Naive thymus-derived CD4-positive, alpha-beta T cell (primary cell): ENCODE results near the gene CORO2B. TPM values are rescaled to one million over a fixed set of nuclear protein-coding genes. Genes with fewer than 3 reads are reported as not detected.

Source experiments
- ATAC-seq: fragments of 150-1000 bp; cut with Tn5 transposase; 2 replicates; pipeline ENCODE4 v1.10.0; 2021; ENCODE audit warnings: mild to moderate bottlenecking, moderate library complexity
- CTCF ChIA-PET: fragments of 350-600 bp; sonication (Branson Sonifier 250); formaldehyde crosslinking; loops from one replicate; lab custom pipeline; 2021; ENCODE audit warnings: antibody characterized with exemption; lab: Charles Lee
- POLR2A ChIA-PET: fragments of 350-600 bp; sonication (Branson Sonifier 250); formaldehyde crosslinking; loops from one replicate; lab custom pipeline; 2021; ENCODE audit warnings: antibody characterized with exemption, inconsistent platforms; lab: Charles Lee
- DNase-seq, 9 donors: peaks; one replicate each; pipeline versions ENCODE4 v3.0.0 to v3.0.0-alpha.2; 2020 to 2022; ENCODE audit warnings: mixed read lengths in 1 of 9
- H3K27ac ChIP-seq: one replicate; pipeline ENCODE4 v1.7.0; 2013; ENCODE audit warnings: mild to moderate bottlenecking, low read depth, low read length, moderate library complexity
- H3K27me3 ChIP-seq, 2 donors: one replicate each; pipeline ENCODE4 v1.7.0; 2013; ENCODE audit warnings: low read length in 2 of 2, mild to moderate bottlenecking in 2 of 2, moderate library complexity in 2 of 2; ENCODE audit not compliant: control insufficient read depth in 2 of 2, insufficient read depth in 2 of 2
- H3K36me3 ChIP-seq, 3 experiments: 1 replicate in 2 of 3; 2 replicates in 1 of 3; pipeline ENCODE4 v1.7.0; 2013; ENCODE audit warnings: low read length in 3 of 3, mild to moderate bottlenecking in 3 of 3, moderate library complexity in 1 of 3; ENCODE audit not compliant: insufficient read depth in 3 of 3, control insufficient read depth in 2 of 3
- H3K4me1 ChIP-seq, 2 donors: one replicate each; pipeline ENCODE4 v1.7.0; 2013; ENCODE audit warnings: low read length in 2 of 2, mild to moderate bottlenecking in 2 of 2, moderate library complexity in 1 of 2; ENCODE audit not compliant: control insufficient read depth in 2 of 2, insufficient read depth in 2 of 2
- H3K4me3 ChIP-seq: 2 replicates; pipeline ENCODE4 v1.7.0; 2013; ENCODE audit warnings: mild to moderate bottlenecking, low read length
- H3K9me3 ChIP-seq, 3 experiments: 1 replicate in 2 of 3; 2 replicates in 1 of 3; pipeline ENCODE4 v1.7.0; 2013; ENCODE audit warnings: low read length in 3 of 3; ENCODE audit not compliant: control insufficient read depth in 2 of 3
- H3K27ac Mint-ChIP-seq, 9 donors: one replicate each; pipeline ENCODE4 v1.8.0; 2020 to 2022; ENCODE audit warnings: mixed read lengths in 9 of 9, mild to moderate bottlenecking in 8 of 9, moderate library complexity in 5 of 9, inconsistent platforms in 2 of 9
- H3K27me3 Mint-ChIP-seq, 5 donors: one replicate each; pipeline ENCODE4 v1.8.0; 2021 to 2022; ENCODE audit warnings: mixed read lengths in 5 of 5, mild to moderate bottlenecking in 1 of 5
- H3K36me3 Mint-ChIP-seq, 5 donors: one replicate each; pipeline ENCODE4 v1.8.0; 2020 to 2022; ENCODE audit warnings: mixed read lengths in 5 of 5, mild to moderate bottlenecking in 3 of 5, inconsistent platforms in 1 of 5
- H3K4me1 Mint-ChIP-seq, 7 donors: one replicate each; pipeline ENCODE4 v1.8.0; 2020 to 2022; ENCODE audit warnings: mixed read lengths in 7 of 7, mild to moderate bottlenecking in 3 of 7, inconsistent platforms in 1 of 7
- H3K4me3 Mint-ChIP-seq, 10 donors: one replicate each; pipeline ENCODE4 v1.8.0; 2020 to 2022; ENCODE audit warnings: mild to moderate bottlenecking in 10 of 10, mixed read lengths in 10 of 10, moderate library complexity in 6 of 10, inconsistent platforms in 2 of 10
- H3K9me3 Mint-ChIP-seq, 11 donors: one replicate each; pipeline ENCODE4 v1.8.0; 2020 to 2022; ENCODE audit warnings: mixed read lengths in 11 of 11, mild to moderate bottlenecking in 4 of 11, inconsistent platforms in 1 of 11, moderate library complexity in 1 of 11
- intact Hi-C, 2 donors: fragments of 100-400 bp; cut with micrococcal nuclease; formaldehyde crosslinking; loops; one replicate each; pipeline ENCODE4 v1.15.1; 2023
- polyA plus RNA-seq, 2 donors: library from polyadenylated mRNA; unstranded; fragments of 300-500 nt; fragmentation: Illumina TruSeq; gene quantifications; one replicate each; pipeline ENCODE4 v1.2.3, GENCODE V29; 2021
- total RNA-seq, 6 experiments: library from RNA in 5 of 6; stranded (reverse) in 5 of 6; gene quantifications; 1 replicate in 5 of 6; 2 replicates in 1 of 6; pipeline ENCODE4 v1.2.3 and lab custom pipeline; 2021 to 2026

Gene CORO2B
- total and polyA plus RNA-seq, 7 experiments from 2014 or later: 0.15 TPM; not detected in 6

GRCh38 chr15:68538311-68538710, 40.5 kb upstream of the CORO2B start:
- H3K27me3 Mint-ChIP-seq: peaks cover 20 to 36% (median 24%) of the 10 kb centered on the region in 5 donors
- intact Hi-C loops: loop anchor here in 1 of 2 donors (5.0 kb wide), 1 partner anchor 231 kb away; no protein-coding TSS in a partner anchor
- no peak overlapping the region for H3K27ac Mint-ChIP-seq
- H3K9me3 ChIP-seq: peaks cover 0 to 5% (median 0%) of the 10 kb centered on the region in 3 experiments
- H3K27me3 ChIP-seq: no peaks in the 10 kb centered on the region
- no peaks in the 10 kb centered on the region for H3K4me1 Mint-ChIP-seq
- ChIA-PET CTCF (interaction anchor here (1.4 to 2.8 kb wide), 2 partner anchors 12 to 387 kb away, joined by 3 to 15 read pairs; no protein-coding TSS in a partner anchor), POLR2A (no interaction called here)
- peaks cover 0 to 7% (median 4%) of the 10 kb centered on the region in 5 donors for H3K36me3 Mint-ChIP-seq
- H3K4me3 ChIP-seq: no peak overlapping the region
- DNase-seq: no peak
- H3K27ac ChIP-seq: no peak overlapping the region
- no peak for ATAC-seq
- H3K4me1 ChIP-seq: no peaks in the 10 kb centered on the region
- H3K4me3 Mint-ChIP-seq: no peak overlapping the region
- no peaks in the 10 kb centered on the region for H3K36me3 ChIP-seq
- H3K9me3 Mint-ChIP-seq: peaks cover 0 to 30% (median 10%) of the 10 kb centered on the region in 11 donors

DNA sequence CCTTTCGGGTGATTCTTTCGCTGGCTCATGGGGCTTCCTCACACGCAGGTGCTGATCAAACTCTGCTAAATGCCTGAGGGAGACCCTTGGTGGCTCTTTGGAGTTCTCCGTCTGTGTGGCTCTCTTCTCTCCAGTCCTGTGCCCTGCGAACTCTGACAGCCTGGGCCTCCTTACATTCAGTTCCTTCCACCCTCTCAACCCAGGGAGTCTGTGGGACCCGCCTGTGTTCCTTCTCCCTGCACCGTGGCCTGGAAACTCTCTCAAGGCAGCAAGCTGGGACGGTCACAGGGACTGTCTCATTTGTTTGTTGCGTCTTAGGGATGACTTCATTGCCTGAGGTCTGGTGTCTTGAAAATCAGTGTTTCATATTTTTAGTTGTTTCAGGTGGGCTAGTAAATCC, 37.0 kb upstream of the CORO2B start:
- ChIA-PET CTCF (interaction anchor here (1.5 kb wide), 1 partner anchor 8 kb away, joined by 7 read pairs; no protein-coding TSS in a partner anchor), POLR2A (no interaction called here)
- H3K27me3 ChIP-seq: no peaks in the 10 kb centered on the region
- H3K4me1 ChIP-seq: no peaks in the 10 kb centered on the region
- Mint-ChIP-seq H3K4me1 (no peaks in the 10 kb centered on the region), H3K27me3 (peaks cover 17 to 33% (median 24%) of the 10 kb centered on the region in 5 donors), H3K27ac (no peak overlapping the region), H3K9me3 (peaks cover 0 to 20% (median 3%) of the 10 kb centered on the region in 11 donors), H3K36me3 (peaks cover 0 to 2% (median 0%) of the 10 kb centered on the region in 5 donors), H3K4me3 (no peak overlapping the region)
- H3K9me3 ChIP-seq: peaks cover 0 to 5% (median 0%) of the 10 kb centered on the region in 3 experiments
- no peaks in the 10 kb centered on the region for H3K36me3 ChIP-seq
- H3K4me3 ChIP-seq: no peak overlapping the region
- intact Hi-C loops: no loop called here
- H3K27ac ChIP-seq: no peak overlapping the region
- no peak for DNase-seq
- no peak for ATAC-seq

GRCh38 chr15:68542348-68542747, 36.4 kb upstream of the CORO2B start:
- Mint-ChIP-seq H3K27ac (no peak overlapping the region), H3K36me3 (peaks cover 0 to 2% (median 0%) of the 10 kb centered on the region in 5 donors)
- CTCF ChIA-PET: interaction anchor here (1.5 kb wide), 1 partner anchor 8 kb away, joined by 7 read pairs; no protein-coding TSS in a partner anchor

GRCh38 chr15:68542771-68543164, 36.0 kb upstream of the CORO2B start:
- intact Hi-C loops: no loop called here
- Histone ChIP-seq H3K4me1 (no peaks in the 10 kb centered on the region), H3K4me3 (no peak overlapping the region), H3K27ac (no peak overlapping the region), H3K27me3 (no peaks in the 10 kb centered on the region), H3K36me3 (no peaks in the 10 kb centered on the region), H3K9me3 (peaks cover 0 to 5% (median 0%) of the 10 kb centered on the region in 3 experiments)
- H3K36me3 Mint-ChIP-seq: peaks cover 0 to 2% (median 0%) of the 10 kb centered on the region in 5 donors
- no peak for ATAC-seq
- no peak overlapping the region for H3K27ac Mint-ChIP-seq
- peaks cover 0 to 20% (median 3%) of the 10 kb centered on the region in 11 donors for H3K9me3 Mint-ChIP-seq
- no peaks in the 10 kb centered on the region for H3K4me1 Mint-ChIP-seq
- DNase-seq: no peak
- CTCF ChIA-PET: no interaction called here
- peaks cover 23 to 36% (median 24%) of the 10 kb centered on the region in 5 donors for H3K27me3 Mint-ChIP-seq
- H3K4me3 Mint-ChIP-seq: no peak overlapping the region
- POLR2A ChIA-PET: no interaction called here

More at GRCh38 chr15:68542348-68542747, 36.4 kb upstream of the CORO2B start:
- H3K4me1 ChIP-seq: no peaks in the 10 kb centered on the region
- H3K27ac ChIP-seq: no peak overlapping the region
- Mint-ChIP-seq H3K9me3 (peaks cover 0 to 20% (median 3%) of the 10 kb centered on the region in 11 donors), H3K27me3 (peaks cover 18 to 33% (median 24%) of the 10 kb centered on the region in 5 donors), H3K4me1 (no peaks in the 10 kb centered on the region), H3K4me3 (no peak overlapping the region)
- POLR2A ChIA-PET: no interaction called here
- no peak for DNase-seq
- H3K9me3 ChIP-seq: peaks cover 0 to 5% (median 0%) of the 10 kb centered on the region in 3 experiments
- no peaks in the 10 kb centered on the region for H3K27me3 ChIP-seq
- no peak overlapping the region for H3K4me3 ChIP-seq
- no peak for ATAC-seq
- no peaks in the 10 kb centered on the region for H3K36me3 ChIP-seq
- intact Hi-C loops: no loop called here

GRCh38 chr15:68543165-68544008, 35.4 kb upstream of the CORO2B start:
- Histone ChIP-seq H3K27ac (no peak overlapping the region), H3K36me3 (no peaks in the 10 kb centered on the region), H3K9me3 (peaks cover 0 to 5% (median 0%) of the 10 kb centered on the region in 3 experiments), H3K4me1 (no peaks in the 10 kb centered on the region), H3K4me3 (no peak overlapping the region), H3K27me3 (no peaks in the 10 kb centered on the region)
- POLR2A ChIA-PET: no interaction called here
- DNase-seq (no peak), ATAC-seq (no peak)
- Mint-ChIP-seq H3K9me3 (peaks cover 0 to 20% (median 3%) of the 10 kb centered on the region in 11 donors), H3K27ac (peak overlapping the region in 1 of 9 donors; percentile 3), H3K4me1 (no peaks in the 10 kb centered on the region), H3K36me3 (peaks cover 0 to 2% (median 0%) of the 10 kb centered on the region in 5 donors), H3K4me3 (no peak overlapping the region), H3K27me3 (peaks cover 23 to 39% (median 26%) of the 10 kb centered on the region in 5 donors)
- intact Hi-C loops: no loop called here
- CTCF ChIA-PET: no interaction called here

GRCh38 chr15:68546318-68546717, 32.5 kb upstream of the CORO2B start:
- peaks cover 29 to 38% (median 33%) of the 10 kb centered on the region in 5 donors for H3K27me3 Mint-ChIP-seq
- no peak overlapping the region for H3K4me3 Mint-ChIP-seq
- Histone ChIP-seq H3K27ac (no peak overlapping the region), H3K4me3 (no peak overlapping the region), H3K4me1 (no peaks in the 10 kb centered on the region), H3K9me3 (no peaks in the 10 kb centered on the region), H3K36me3 (no peaks in the 10 kb centered on the region), H3K27me3 (peaks cover 0 to 3% of the 10 kb centered on the region in 2 donors)
- ATAC-seq: no peak
- peaks cover 0 to 4% (median 0%) of the 10 kb centered on the region in 11 donors for H3K9me3 Mint-ChIP-seq
- intact Hi-C loops: no loop called here
- peaks cover 0 to 3% (median 0%) of the 10 kb centered on the region in 7 donors for H3K4me1 Mint-ChIP-seq
- no peak overlapping the region for H3K27ac Mint-ChIP-seq
- ChIA-PET POLR2A (no interaction called here), CTCF (no interaction called here)
- no peaks in the 10 kb centered on the region for H3K36me3 Mint-ChIP-seq
- no peak for DNase-seq
